MM.1S (cell line): ENCODE data around the gene IFNL2.

Source experiments
- EZH2 ChIP-seq: fragments of 300-600 bp; sonication (generic); optimal IDR thresholded peaks from 2 replicates; pipeline ENCODE3; 2017; ENCODE audit warnings: low read depth, mild to moderate bottlenecking, antibody characterized with exemption, low read length, mixed read lengths
- EZH2phosphoT487 ChIP-seq: fragments of 300-600 bp; sonication (generic); IDR thresholded peaks from 2 replicates; pipeline ENCODE4 v1.6.1; 2018; ENCODE audit warnings: antibody characterized with exemption, low read length

- no peak for TF ChIP-seq EZH2phosphoT487
- TF ChIP-seq EZH2: no peak
Measured at GRCh38 chr19:39316627-39317321, 48.6 kb downstream of the IFNL2 start.
